AG10803 (cell line): ENCODE results near the gene MYO1F.
"Not testable (repeated sequence)": the region's sequence is repeated elsewhere in the genome, so short reads cannot be mapped to it uniquely, and the experiment has no call there.

Experiments used
- DNase-seq: peaks from one replicate; pipeline ENCODE4 v3.0.0; 2010; ENCODE audit warnings: low read depth
- H3K4me3 ChIP-seq: 2 replicates; pipeline ENCODE4 v1.5.1; 2011; ENCODE audit warnings: mild to moderate bottlenecking, low read length, control low read depth
- CTCF ChIP-seq: conservative IDR thresholded peaks from 2 replicates; pipeline ENCODE4 v1.5.1; 2011; ENCODE audit warnings: mild to moderate bottlenecking, low read length, control low read depth, inconsistent platforms

MYO1F gene

GRCh38 chr19:8566855-8567254, 10.4 kb downstream of the MYO1F start:
- H3K4me3 ChIP-seq = no peak overlapping the region
- no peak for TF ChIP-seq CTCF
- DNase-seq = peak; percentile 57

GRCh38 chr19:8564866-8565265, 12.4 kb downstream of the MYO1F start:
- H3K4me3 ChIP-seq, DNase-seq: not testable (repeated sequence)

- no peak for DNase-seq
- TF ChIP-seq CTCF = no peak
- no peak overlapping the region for H3K4me3 ChIP-seq
These were observed 16.0 kb downstream of the MYO1F start for GRCh38 chr19:8561075-8561764.

- no peak for DNase-seq
- TF ChIP-seq CTCF = no peak
- no peak overlapping the region for H3K4me3 ChIP-seq
These were observed 18.9 kb downstream of the MYO1F start for GRCh38 chr19:8558325-8558724.

- H3K4me3 ChIP-seq = no peak overlapping the region
- no peak for TF ChIP-seq CTCF
- DNase-seq = no peak
These were observed 19.5 kb downstream of the MYO1F start for GRCh38 chr19:8557642-8558238.

GRCh38 chr19:8553729-8554128, 23.5 kb downstream of the MYO1F start:
- not testable (repeated sequence) for H3K4me3 ChIP-seq, DNase-seq

GRCh38 chr19:8552810-8553209, 24.4 kb downstream of the MYO1F start:
- no peak for TF ChIP-seq CTCF
- DNase-seq = peak; percentile 9
- no peak overlapping the region for H3K4me3 ChIP-seq

GRCh38 chr19:8550070-8550469, 27.2 kb downstream of the MYO1F start:
- no peak overlapping the region for H3K4me3 ChIP-seq
- DNase-seq = no peak
- TF ChIP-seq CTCF = no peak
